Upper lobe of left lung (tissue), 4 donors: Measurements from ENCODE around the gene PGLYRP1.

Experiments used
- CTCF ChIP-seq, 6 experiments: fragments of 450-650 bp in 4 of 6; fragments of 200-600 bp in 2 of 6; sonication (generic) in 2 of 6; IDR thresholded peaks; one replicate each; pipeline ENCODE4 v1.5.1; 2016 to 2019; ENCODE audit warnings: antibody characterized with exemption in 6 of 6
- EP300 ChIP-seq, 4 donors: sonication (generic); formaldehyde crosslinking; IDR thresholded peaks; one replicate each; pipeline ENCODE4 v1.5.1; 2017; ENCODE audit warnings: antibody characterized with exemption in 4 of 4, control low read depth in 2 of 4
- POLR2A ChIP-seq, 4 donors: fragments of 450-650 bp; IDR thresholded peaks; one replicate each; pipeline ENCODE4 v1.5.1; 2016 to 2017; ENCODE audit warnings: antibody characterized with exemption in 4 of 4, mild to moderate bottlenecking in 2 of 4

- no peak for TF ChIP-seq CTCF (IDR thresholded peaks at IDR 0.05)
- TF ChIP-seq POLR2A (IDR thresholded peaks at IDR 0.05) = no peak
- no peak for TF ChIP-seq EP300 (IDR thresholded peaks at IDR 0.05)
Measured at GRCh38 chr19:46049597-46049996, 26.7 kb upstream of the PGLYRP1 start.
